ENCODE data around the gene ABCC10. TPM values are rescaled to one million over a fixed set of nuclear protein-coding genes. Genes with fewer than 3 reads are reported as not detected.
"Not testable (repeated sequence)": the region's sequence is repeated elsewhere in the genome, so short reads cannot be mapped to it uniquely, and the experiment has no call there.

ABCC10 gene
- polyA plus RNA-seq, 3 donors, result 7.6 to 32.8 (median 10.2) TPM

GRCh38 chr6:43421831-43422230 lies 5.5 kb upstream of the ABCC10 start:
- peaks cover 2% of the 10 kb centered on the region for H3K4me1 Mint-ChIP-seq
- H3K4me3 ChIP-seq (replicated peaks in 1 of 3; ENCODE audit: low read depth in 2 of 3, low read length in 3 of 3), result no peak overlapping the region
- no peak overlapping the region for H2AFZ ChIP-seq (ENCODE audit: insufficient read depth, low read depth, low read length, poor library complexity, severe bottlenecking)
- peaks cover 0 to 9% (median 3%) of the 10 kb centered on the region in 7 donors for H3K9me3 Mint-ChIP-seq
- peaks cover 7 to 39% (median 8%) of the 10 kb centered on the region in 3 donors for H3K27me3 Mint-ChIP-seq (ENCODE audit: low read depth in 3 of 3)
- no peak for DNase-seq
- H3K79me2 ChIP-seq (ENCODE audit: insufficient read depth, low read length), result no peaks in the 10 kb centered on the region
- no CpG with 5 or more reads among the region's 3 CpGs for WGBS (ENCODE audit: insufficient coverage)
- no peak overlapping the region for H3K27ac Mint-ChIP-seq
- H3K9me3 ChIP-seq (replicated peaks in 1 of 2; ENCODE audit: control insufficient read depth in 1 of 2, insufficient read depth in 1 of 2, low read length in 2 of 2), result no peaks in the 10 kb centered on the region
- H3K4me1 ChIP-seq (ENCODE audit: control insufficient read depth in 1 of 2, insufficient read depth in 2 of 2, low read length in 2 of 2), result peaks cover 0 to 3% of the 10 kb centered on the region in 2 donors
- H3K4me2 ChIP-seq (replicated peaks; ENCODE audit: extremely low read depth, low read length, poor library complexity, severe bottlenecking), result no peak overlapping the region
- no peak overlapping the region for H3K4me3 Mint-ChIP-seq
- H3K9ac ChIP-seq (ENCODE audit: insufficient read depth, low read length, poor library complexity, severe bottlenecking), result no peak overlapping the region
- H3K36me3 Mint-ChIP-seq, result no peaks in the 10 kb centered on the region
- no peaks in the 10 kb centered on the region for H4K20me1 ChIP-seq (ENCODE audit: insufficient read depth, low read length)
- TF ChIP-seq CTCF (IDR thresholded peaks at IDR 0.05), result no peak
- H3K27ac ChIP-seq (ENCODE audit: low read depth in 1 of 2, low read length in 2 of 2), result no peak overlapping the region
- H3K27me3 ChIP-seq (ENCODE audit: control insufficient read depth in 2 of 2, insufficient read depth in 2 of 2, low read length in 2 of 2), result peaks cover 0 to 18% of the 10 kb centered on the region in 2 donors
- no peaks in the 10 kb centered on the region for H3K36me3 ChIP-seq (replicated peaks in 1 of 2; ENCODE audit: control insufficient read depth in 1 of 2, insufficient read depth in 2 of 2, low read length in 2 of 2)
- intact Hi-C loops (cut with micrococcal nuclease), result no loop called here

GRCh38 chr6:43425083-43425482 lies 2.3 kb upstream of the ABCC10 start:
- WGBS (ENCODE audit: insufficient coverage), result 95% methylated on average over 4 of the region's 33 CpGs
- H3K4me2 ChIP-seq (replicated peaks; ENCODE audit: extremely low read depth, low read length, poor library complexity, severe bottlenecking); H3K4me3 Mint-ChIP-seq: not testable (repeated sequence)

More at GRCh38 chr6:43425083-43425482, 2.3 kb upstream of the ABCC10 start:
- not testable (repeated sequence) for H3K36me3 ChIP-seq (replicated peaks in 1 of 2; ENCODE audit: control insufficient read depth in 1 of 2, insufficient read depth in 2 of 2, low read length in 2 of 2); H4K20me1 ChIP-seq (ENCODE audit: insufficient read depth, low read length); H2AFZ ChIP-seq (ENCODE audit: insufficient read depth, low read depth, low read length, poor library complexity, severe bottlenecking); H3K27ac ChIP-seq (ENCODE audit: low read depth in 1 of 2, low read length in 2 of 2); H3K9ac ChIP-seq (ENCODE audit: insufficient read depth, low read length, poor library complexity, severe bottlenecking); H3K9me3 ChIP-seq (replicated peaks in 1 of 2; ENCODE audit: control insufficient read depth in 1 of 2, insufficient read depth in 1 of 2, low read length in 2 of 2); DNase-seq; H3K9me3 Mint-ChIP-seq; H3K36me3 Mint-ChIP-seq; H3K4me3 ChIP-seq (replicated peaks in 1 of 3; ENCODE audit: low read depth in 2 of 3, low read length in 3 of 3)
- intact Hi-C loops (cut with micrococcal nuclease), result loop anchor here (5.0 kb wide), 1 partner anchor 58 kb away; the partner anchor contains the start of gene ZNF318 (in 2 of the 2)
- H3K27ac Mint-ChIP-seq, result peak overlapping the region in 1 of 7 donors; percentile 8
- peaks cover 0 to 21% (median 5%) of the 10 kb centered on the region in 3 donors for H3K27me3 Mint-ChIP-seq (ENCODE audit: low read depth in 3 of 3)
- peaks cover 16 to 21% of the 10 kb centered on the region in 2 donors for H3K4me1 ChIP-seq (ENCODE audit: control insufficient read depth in 1 of 2, insufficient read depth in 2 of 2, low read length in 2 of 2)
- peaks cover 18% of the 10 kb centered on the region for H3K4me1 Mint-ChIP-seq
- peaks cover 23% of the 10 kb centered on the region for H3K79me2 ChIP-seq (ENCODE audit: insufficient read depth, low read length)
- H3K27me3 ChIP-seq (ENCODE audit: control insufficient read depth in 2 of 2, insufficient read depth in 2 of 2, low read length in 2 of 2), result peaks cover 0 to 11% of the 10 kb centered on the region in 2 donors
